Esophagus squamous epithelium (tissue), 4 donors: ENCODE data around the gene ADAMTS2.

Experiments
- CTCF ChIP-seq, 6 experiments: fragments of 450-650 bp in 4 of 6; fragments of 200-600 bp in 2 of 6; sonication (generic) in 2 of 6; IDR thresholded peaks; one replicate each; pipeline ENCODE4 v1.5.1; 2016 to 2019; ENCODE audit warnings: antibody characterized with exemption in 6 of 6, mild to moderate bottlenecking in 4 of 6, moderate library complexity in 4 of 6
- POLR2A ChIP-seq, 4 donors: fragments of 450-650 bp; IDR thresholded peaks; one replicate each; pipeline ENCODE4 v1.6.1; 2017; ENCODE audit warnings: antibody characterized with exemption in 4 of 4, mild to moderate bottlenecking in 4 of 4, moderate library complexity in 3 of 4

- TF ChIP-seq CTCF (IDR thresholded peaks at IDR 0.05) = no peak
- TF ChIP-seq POLR2A (IDR thresholded peaks at IDR 0.05) = no peak
These were observed 203.4 kb downstream of the ADAMTS2 start for GRCh38 chr5:179141867-179142266.
